ENCODE data around the gene PKD2. TPM values are rescaled to one million over a fixed set of nuclear protein-coding genes. Genes with fewer than 3 reads are reported as not detected.

Gene PKD2
- total and polyA plus RNA-seq, 2 of the 13 experiments (the other 11 are each of a cell fraction or from before 2014, with no cell fraction given) = 5.6 to 9.1 TPM

DNA sequence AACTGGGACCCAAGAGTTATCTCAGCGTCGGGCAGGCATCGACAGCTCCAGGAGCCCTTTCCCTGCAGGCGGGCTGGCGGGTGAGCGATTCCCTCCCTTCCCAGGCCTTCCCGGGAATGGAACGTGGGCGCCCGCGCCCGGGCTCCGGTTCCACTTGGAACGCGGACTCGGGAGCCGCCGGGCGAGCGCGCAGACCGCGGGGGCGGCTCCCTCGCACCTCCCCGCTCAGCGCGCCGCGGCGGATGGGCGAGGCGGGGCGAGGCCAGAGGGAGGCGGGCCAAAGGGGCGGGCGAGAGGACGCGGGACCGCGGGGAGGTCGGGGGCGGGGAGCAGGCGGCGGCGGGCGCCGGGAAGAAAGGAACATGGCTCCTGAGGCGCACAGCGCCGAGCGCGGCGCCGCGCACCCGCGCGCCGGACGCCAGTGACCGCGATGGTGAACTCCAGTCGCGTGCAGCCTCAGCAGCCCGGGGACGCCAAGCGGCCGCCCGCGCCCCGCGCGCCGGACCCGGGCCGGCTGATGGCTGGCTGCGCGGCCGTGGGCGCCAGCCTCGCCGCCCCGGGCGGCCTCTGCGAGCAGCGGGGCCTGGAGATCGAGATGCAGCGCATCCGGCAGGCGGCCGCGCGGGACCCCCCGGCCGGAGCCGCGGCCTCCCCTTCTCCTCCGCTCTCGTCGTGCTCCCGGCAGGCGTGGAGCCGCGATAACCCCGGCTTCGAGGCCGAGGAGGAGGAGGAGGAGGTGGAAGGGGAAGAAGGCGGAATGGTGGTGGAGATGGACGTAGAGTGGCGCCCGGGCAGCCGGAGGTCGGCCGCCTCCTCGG is at the start of gene PKD2 (continued):
- TF ChIP-seq IRX3 (CRISPR knock-in tag; IDR thresholded peaks at IDR 0.05; ENCODE audit: borderline replicate concordance, low read depth) (no peak; the same call in 1 of the 2 replicates), AKAP8 (CRISPR knock-in tag; IDR thresholded peaks at IDR 0.05) (no peak), PHB2 (IDR thresholded peaks at IDR 0.05; ENCODE audit: partially characterized antibody) (no peak), ZNF142 (CRISPR knock-in tag; IDR thresholded peaks at IDR 0.05) (peak; percentile 10; the same call in 1 of the 2 replicates), CHCHD3 (CRISPR knock-in tag; IDR thresholded peaks at IDR 0.05) (no peak), ZNF337 (CRISPR knock-in tag; IDR thresholded peaks at IDR 0.05; ENCODE audit: borderline replicate concordance, low read depth) (no peak), TSC22D2 (CRISPR knock-in tag; IDR thresholded peaks at IDR 0.05; ENCODE audit: borderline replicate concordance) (no peak), ZNF136 (CRISPR knock-in tag; IDR thresholded peaks at IDR 0.05; ENCODE audit: low read depth) (no peak), CEBPG (CRISPR knock-in tag; IDR thresholded peaks at IDR 0.05) (no peak), ZFYVE20 (CRISPR knock-in tag; IDR thresholded peaks at IDR 0.05; ENCODE audit: borderline replicate concordance, low read depth) (no peak), PATZ1 (CRISPR knock-in tag; IDR thresholded peaks at IDR 0.05) (peak; percentile 61), ATF3 (CRISPR knock-in tag; IDR thresholded peaks at IDR 0.05) (no peak), HIVEP1 (CRISPR knock-in tag; IDR thresholded peaks at IDR 0.05) (no peak), ZFP91 (CRISPR knock-in tag; IDR thresholded peaks at IDR 0.05; ENCODE audit: borderline replicate concordance) (no peak), FOXP4 (CRISPR knock-in tag; IDR thresholded peaks at IDR 0.05) (no peak), PCBP2 (optimal IDR thresholded peaks at IDR 0.05; ENCODE audit: low read depth, low read length, poor library complexity, severe bottlenecking) (no peak)

Data from HepG2 (cell line).